Colon (tissue), 2 donors: ENCODE measurements around the gene EPS15.

Experiments used
- FAIRE-seq: peaks from 2 replicates; lab custom pipeline; 2012; peaks lifted over from hg19 to GRCh38; lab: Jason Lieb, UNC
- donor health status: control.
- donor health status: control.

EPS15 gene

DNA sequence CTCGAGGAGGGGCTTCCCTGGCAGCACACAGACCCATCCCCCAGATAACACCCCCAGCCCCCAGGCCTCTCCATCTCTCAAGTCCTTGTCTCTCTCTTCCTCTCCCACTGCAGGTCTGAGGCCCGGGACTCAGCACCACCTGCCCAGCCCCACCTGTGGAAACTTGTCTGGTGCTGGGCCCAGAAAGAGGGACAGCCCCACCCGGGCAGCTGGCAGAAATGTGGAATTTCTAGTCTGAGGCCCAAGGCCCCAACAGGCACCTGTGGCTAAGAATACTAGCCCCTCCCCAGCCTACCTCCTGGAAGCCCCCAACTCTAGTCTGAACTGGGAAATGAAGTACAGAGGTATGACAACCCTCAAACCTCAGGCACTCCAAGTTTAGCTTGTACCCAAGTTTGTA lies 204.1 kb downstream of the EPS15 start:
- FAIRE-seq, result no peak

DNA sequence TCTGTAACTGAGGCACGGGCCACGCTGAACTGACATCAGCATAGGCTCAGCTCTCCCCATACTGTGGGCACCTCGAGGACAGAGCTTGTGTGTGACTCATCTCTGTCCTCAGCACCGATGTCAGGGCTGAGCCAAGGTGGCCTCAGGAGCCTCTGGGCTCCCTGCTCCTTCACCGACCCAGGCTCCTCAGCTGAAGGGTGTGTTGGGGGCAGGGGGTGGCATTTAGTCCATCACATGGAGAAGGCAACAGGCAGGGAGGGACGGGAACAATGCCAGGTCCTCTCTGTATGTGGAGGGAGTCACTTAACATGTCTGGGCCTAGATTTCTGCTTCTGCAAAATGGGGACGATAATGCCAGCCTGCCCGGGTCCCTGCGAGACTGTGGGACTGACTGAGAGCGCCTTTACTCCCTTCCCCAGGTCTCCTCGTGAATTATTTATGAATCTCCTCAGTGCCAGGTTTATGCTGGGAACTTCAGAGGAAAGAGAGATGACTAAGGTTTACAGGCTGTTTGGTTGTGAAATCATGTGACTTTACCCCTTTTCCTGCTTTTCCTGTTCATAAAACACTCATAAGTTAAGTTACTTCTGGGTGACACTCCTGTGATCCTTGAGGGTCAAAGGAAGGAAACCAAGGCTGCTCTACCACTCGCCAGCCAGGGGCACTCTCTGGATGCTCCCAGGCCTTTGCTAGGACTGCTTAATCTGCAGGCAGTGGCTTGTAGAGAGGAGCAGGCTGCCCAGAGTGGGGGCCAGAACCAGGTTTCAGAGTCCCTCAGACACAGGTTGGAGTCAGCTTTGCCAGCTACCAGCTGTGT lies 204.9 kb downstream of the EPS15 start:
- FAIRE-seq, result no peak

DNA sequence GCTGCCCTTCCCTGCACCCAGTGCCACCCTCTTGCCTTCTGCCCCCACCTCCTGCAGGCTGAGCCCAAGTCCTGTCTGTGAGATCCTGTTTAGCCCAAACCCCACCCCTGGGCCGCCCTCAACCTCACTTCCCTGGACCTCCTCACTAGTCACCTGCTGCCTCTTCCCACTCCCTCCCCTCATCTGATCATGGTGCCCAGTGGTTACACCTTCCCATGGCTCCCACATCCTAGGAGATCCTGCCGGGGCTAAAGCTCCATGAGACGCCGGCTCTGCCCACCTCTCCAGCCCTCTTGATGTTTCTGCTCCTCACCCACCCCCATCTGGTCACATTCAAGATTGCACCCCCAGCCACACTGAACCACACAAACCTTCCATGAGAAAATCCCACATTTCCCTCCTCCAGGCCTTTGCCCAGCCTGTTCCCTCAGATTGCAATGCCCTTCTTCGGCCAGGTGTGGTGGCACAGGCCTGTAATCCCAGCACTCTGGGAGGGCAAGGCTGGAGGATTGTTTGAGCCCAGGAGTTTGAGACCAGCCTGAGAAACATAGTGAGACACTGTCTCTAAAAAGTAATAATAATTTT lies 205.7 kb downstream of the EPS15 start:
- FAIRE-seq, result no peak

DNA sequence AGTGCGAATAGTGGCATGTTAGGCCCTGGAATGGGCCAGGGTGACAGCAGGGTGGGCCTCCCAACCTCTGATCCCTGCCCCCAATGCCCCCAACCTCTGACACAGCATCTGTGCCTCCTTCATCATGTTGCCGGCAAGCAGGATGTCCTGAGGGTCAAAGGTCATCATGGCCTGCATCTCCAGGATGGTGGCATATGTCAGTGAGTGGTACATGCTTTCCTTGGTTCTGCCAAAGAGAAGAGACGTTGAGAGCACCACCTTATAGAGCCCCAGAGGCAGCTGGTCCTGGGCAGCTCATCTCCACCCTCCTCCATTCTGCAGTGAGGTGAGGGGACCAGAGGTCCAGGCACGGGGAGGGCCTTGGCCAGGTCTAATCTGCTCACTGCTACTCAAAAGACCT lies 206.3 kb downstream of the EPS15 start:
- FAIRE-seq, result no peak

DNA sequence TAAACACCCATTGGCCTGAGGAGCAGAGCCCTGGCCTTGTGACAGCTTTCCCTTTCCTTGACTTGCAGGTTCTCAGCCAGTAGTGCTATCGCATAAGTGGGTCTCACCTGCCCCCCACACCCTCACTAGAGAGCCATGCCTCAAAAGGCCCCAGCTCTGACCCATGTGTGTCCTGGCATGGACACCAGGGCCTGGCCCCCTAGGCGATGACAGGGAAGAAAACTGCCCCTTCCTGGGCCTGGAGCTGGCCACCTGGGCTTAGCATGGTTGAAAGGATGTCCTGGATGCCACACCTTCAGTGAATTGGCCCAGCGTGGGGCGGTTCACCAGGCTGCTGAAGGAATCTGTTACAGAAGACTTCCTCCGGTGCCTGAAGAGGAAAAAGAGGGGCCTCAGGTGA lies 207.2 kb downstream of the EPS15 start:
- FAIRE-seq, result no peak

DNA sequence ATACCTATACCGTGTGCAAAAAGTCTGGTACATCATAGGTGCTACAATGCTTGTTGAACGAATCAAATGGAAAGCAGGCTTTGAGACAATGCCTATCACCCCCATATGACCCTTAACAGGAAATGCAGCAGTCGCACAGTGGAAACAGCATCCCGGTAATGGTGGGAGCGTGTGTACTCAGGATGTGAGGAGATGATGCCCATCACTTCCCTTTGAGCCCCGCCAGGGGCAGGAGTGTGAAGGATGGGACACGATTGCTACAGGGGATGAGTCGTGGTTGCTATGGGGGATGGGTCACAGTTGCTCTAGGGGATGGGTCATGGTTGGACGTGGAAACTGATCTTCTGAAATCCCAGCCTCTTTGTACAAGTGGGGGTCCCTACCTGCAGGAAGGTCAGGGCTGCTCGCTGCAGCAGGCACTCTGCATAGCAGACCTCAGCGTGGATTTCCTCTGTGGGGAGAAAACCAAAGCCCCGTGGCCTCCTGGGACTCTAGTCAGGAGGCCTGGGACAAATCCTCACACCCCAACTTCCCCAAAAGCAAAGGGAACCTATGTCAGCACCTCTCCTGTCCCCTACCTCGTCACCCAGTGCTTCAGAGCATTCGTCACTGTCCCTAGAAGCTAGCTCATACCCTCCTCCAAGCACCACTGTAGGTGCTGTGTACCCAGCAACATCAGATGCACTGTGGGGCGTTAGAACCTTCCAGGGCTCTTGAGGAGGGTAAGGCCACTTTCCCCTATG lies 208.0 kb downstream of the EPS15 start:
- FAIRE-seq, result no peak

DNA sequence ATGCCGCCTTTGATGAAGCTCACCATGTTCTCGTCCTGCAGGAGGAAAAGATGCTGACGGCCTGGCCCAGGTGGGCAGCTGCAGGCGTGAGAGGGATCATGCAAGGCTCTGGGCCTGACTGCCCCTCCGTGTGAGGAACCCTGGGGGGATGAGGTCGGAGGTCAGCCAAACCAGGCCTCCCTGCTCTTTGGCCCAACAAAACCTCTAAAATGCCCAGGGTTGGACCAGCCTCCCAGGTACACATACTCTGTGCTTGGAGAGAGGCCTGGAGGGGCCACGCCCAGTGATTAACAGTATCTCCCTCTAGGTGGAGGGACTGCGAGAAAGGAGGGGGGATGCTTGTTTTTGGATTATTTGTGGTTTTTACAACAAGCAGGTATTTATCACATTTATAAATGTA lies 209.8 kb downstream of the EPS15 start:
- FAIRE-seq, result no peak

DNA sequence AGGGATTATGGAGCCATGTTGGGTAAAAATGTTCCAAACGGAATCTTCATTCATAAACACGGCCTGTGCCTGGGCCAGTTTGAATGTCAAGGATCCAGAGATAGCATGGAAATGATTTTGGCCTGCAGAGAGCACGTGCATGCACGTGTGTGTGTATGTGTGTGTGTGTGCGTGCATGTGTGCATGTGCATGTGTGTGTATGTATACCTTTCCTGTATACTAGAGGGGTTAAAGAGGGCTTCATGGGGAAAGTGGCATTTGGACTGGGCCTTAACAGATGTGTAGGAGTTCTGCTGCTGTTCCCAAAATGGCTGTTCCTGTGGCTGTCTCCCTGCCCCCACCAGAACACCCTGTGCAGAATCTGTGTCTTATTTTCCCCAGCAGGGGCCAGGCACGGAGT lies 210.4 kb downstream of the EPS15 start:
- no peak for FAIRE-seq

DNA sequence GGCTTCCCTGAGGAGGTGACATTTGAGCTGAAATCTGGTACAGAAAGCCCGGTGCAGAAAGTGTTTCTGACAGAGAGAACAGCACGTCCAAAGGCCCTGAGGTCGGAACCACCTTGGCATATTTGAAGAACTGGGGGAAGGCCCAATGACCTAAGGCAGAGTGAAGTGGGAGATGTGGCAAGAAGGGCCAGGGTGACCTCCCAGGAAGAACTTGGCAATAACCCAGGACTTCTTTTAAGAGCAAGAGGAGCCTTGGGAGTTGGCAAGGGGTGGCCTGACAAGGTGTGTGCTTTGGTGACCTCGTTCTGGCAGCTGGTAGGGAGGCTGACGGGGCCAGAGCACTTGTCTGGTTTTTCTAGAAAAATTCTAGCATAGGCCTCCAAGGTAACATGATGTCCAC lies 212.1 kb downstream of the EPS15 start:
- no peak for FAIRE-seq

DNA sequence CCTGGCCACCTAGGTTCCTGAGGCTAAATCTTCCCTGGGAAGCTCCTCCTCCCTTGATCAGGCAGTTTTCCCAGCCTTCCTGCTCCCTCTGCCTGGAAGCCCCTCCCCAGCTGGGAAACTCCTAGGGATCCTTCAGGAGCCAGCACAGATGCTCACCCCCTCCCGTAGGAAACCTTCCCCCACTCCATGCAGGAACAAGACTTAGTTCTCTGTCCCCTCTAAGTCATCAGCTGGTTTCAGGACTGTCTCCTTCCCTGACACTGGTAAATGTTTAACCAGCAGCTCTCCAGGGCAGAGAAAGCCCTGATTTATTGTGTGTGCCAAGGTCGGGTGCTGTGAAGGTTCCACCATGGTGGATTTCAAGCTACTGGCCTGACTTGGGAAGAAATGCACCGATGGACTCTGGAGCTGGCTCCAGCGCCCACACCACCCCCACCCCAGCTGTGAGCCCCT lies 213.7 kb downstream of the EPS15 start:
- no peak for FAIRE-seq

DNA sequence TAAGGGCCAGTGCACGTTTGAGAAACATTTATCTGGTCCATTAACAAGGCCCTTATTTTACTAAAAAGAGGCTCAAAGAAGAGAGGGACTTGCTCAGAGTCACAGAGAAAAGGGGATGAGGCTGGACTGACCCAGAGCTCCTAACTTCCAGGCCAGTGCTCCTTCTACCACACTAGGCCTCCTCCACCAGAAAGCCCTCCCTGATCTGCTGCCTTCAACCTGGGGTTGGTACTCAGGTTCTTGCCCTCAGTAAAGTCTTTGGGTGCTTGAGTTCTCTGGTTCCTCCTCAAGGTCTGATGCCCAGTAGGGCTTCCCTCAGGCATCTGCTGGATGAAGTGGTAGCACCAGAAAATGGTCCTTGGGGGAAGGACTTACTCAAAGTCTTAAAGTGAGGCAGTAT lies 214.7 kb downstream of the EPS15 start:
- no peak for FAIRE-seq
